ENCODE data around the gene EYS.

- TF ChIP-seq ESRRA (CRISPR knock-in tag; IDR thresholded peaks at IDR 0.05; ENCODE audit: low read depth) (no peak), MYC (CRISPR knock-in tag; IDR thresholded peaks at IDR 0.05; ENCODE audit: borderline replicate concordance) (no peak), CTCF (CRISPR knock-in tag; IDR thresholded peaks at IDR 0.05) (no peak)
Observed at GRCh38 chr6:64685401-64685800, 1021.6 kb downstream of the EYS start.

Data from HepG2 (cell line).